ENCODE results near the gene SAMSN1. TPM values are rescaled to one million over a fixed set of nuclear protein-coding genes. Genes with fewer than 3 reads are reported as not detected.

Gene SAMSN1
- total RNA-seq = 5.8 TPM

- DNase-seq = no peak
Observed at GRCh38 chr21:14545906-14546480, at the start of gene SAMSN1. SAMSN1 (minus strand) TSS chr21:14546315; CDS start chr21:14546261, 54 bp downstream.

- DNase-seq = no peak
Observed at GRCh38 chr21:14595449-14595848, 49.3 kb upstream of the SAMSN1 start.

DNA sequence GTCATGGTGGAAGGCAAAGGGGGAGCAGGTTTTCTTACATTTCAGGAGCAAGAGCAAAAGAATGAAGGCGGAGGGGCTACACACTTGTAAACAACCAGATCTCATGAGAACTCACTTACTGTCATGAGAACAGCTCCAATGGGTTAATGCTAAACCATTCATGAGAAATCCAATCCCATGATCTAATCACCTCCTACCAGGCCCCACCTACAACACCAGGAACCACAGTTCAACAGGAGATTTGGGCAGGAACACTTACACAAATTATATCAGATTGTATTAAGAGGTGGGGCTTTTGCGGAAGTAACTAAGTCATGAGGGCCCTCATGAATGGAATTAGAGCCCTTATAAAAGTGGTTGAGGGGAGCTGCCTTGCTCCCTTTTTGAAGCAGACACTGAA lies 48.9 kb upstream of the SAMSN1 start:
- DNase-seq = no peak

DNA sequence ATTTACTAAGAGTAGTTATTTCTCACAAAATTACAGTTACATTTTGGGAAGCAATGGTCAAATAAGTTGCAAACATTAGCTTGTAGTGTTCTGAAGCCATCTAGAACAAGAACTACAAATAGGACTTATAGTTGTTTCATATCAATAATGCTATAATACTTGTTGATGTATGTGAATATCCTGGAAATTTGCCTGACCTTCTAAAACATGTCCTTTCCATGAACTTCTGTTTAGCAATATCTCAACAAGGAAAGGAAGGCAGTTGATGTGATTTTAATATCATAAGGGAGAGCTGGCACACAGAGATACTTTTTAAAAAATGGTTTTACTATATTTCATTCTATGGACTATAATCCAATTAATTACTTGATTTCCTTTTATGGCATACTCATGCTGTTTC lies 47.1 kb upstream of the SAMSN1 start:
- DNase-seq = no peak

- no peak for DNase-seq
Observed at GRCh38 chr21:14592296-14593000, 46.3 kb upstream of the SAMSN1 start.

DNA sequence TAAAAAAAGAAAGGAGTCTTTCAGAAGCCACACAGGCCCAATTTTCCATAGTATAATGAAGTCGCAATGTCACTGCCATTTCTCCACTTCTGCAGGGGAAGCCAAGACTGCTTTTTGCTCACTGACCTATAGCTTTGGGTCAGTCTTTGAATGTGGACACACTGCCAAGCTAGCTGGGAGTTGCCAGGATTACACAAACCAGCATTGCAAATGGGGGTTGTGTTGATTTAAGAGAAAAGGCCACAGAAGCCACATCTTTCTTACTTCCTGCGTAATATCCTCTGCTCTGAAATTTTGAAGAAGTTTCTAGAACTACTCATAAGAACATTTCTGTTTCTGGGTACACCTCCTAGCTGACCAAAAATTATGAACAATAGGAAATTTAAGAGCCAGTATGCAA lies 45.8 kb upstream of the SAMSN1 start:
- DNase-seq = no peak

GRCh38 chr21:14591377-14591776 lies 45.3 kb upstream of the SAMSN1 start:
- DNase-seq = no peak

GRCh38 chr21:14589855-14590563 lies 43.9 kb upstream of the SAMSN1 start:
- DNase-seq = no peak

DNA sequence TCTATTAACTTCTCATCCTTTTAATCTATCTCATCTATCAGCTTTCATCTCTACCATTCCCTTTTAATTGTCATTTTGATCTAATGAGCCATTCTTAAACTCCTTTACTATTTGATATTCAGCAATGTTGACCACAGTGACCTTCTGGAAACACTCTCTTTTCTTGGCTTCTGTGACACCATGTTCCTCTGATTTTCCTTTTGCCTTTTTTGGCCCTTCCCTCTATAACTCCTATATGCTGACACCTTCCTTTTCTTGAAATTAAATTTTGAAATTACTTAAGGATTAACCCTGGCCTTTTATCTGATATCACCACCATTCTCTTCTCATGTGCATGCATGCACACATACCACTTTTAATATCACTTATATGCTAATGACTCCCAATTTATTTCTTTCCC lies 41.2 kb upstream of the SAMSN1 start:
- no peak for DNase-seq

GRCh38 chr21:14585122-14585521 lies 39.0 kb upstream of the SAMSN1 start:
- no peak for DNase-seq

DNA sequence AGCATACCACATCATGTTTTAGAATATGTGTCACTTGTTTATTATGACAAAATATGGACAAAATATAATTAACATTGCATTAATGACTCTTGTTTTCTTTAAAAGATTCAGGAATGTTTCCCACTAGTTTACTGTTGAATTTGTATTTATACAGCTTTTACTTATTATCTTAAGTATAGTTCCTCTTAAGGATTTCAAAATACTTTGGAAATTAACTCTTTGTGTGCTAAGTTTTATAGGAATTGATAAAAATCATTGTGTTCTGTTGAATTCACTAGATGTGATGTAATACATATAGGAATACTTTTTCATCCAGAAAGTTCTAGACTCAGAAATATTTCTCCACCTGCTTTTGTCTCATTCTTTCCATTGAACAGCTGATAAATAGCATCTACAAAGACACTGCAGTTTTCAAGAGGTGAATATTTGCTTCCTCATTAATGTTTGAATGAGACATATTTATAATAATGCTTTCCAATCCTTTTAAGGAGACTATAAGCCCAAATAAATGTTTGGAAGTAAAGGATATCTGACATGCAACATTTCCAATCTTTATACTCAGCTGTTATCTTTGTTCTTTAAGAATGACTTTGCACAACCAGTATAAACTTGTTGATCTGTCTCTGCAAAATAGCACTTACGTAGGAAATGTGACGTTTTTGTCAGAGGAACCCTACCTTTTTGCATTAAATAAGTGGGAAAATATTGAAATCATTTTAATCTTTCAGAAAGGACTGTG lies 38.4 kb upstream of the SAMSN1 start:
- DNase-seq = no peak

GRCh38 chr21:14583629-14584255 lies 37.6 kb upstream of the SAMSN1 start:
- DNase-seq = no peak

- no peak for DNase-seq
Observed at GRCh38 chr21:14582934-14583628, 37.0 kb upstream of the SAMSN1 start.

DNA sequence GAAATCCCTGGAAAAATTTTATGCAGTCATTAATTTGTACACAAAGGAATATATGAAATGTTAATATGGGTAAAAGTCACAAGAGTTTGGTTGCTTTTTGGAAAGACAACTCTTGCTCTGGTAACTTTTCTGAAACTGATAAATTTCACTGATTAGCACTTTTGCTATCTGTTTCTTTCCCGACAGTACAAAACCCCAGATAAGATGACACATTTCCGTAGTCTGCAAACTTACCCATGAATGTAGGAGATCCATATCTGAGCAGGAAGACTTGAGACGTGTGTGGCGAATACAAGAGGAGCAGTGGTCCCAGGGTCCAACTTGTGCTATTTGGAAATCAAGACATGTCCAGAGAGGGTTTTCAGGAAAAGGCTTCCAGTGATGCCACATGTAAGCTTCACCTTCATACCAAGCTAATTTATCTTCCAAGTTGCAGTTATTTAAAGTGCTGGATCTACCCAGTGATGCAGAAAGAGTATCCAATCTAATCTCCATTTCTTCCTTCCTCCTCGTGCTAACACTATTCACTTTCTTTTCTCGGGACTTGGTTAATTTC lies 35.9 kb upstream of the SAMSN1 start:
- no peak for DNase-seq

DNA sequence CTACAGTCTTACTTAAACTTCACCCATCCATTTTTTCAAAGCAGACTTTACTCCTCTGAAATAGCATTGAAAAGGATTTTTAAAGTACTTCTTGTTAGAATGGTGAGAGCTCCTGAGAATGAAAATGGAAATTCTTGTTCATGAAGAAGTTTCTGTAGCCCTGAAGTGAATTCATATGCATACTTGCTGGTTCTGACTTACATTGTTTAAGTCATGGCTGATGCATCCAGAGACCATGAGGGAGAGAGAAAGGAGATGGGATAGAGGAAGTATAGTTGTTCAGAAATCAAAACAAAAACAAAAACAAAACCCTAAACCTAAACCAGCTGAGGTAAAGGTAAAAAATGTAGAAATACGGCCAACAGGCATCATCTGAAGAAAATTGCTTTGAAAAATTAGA lies 27.1 kb upstream of the SAMSN1 start:
- no peak for DNase-seq

DNA sequence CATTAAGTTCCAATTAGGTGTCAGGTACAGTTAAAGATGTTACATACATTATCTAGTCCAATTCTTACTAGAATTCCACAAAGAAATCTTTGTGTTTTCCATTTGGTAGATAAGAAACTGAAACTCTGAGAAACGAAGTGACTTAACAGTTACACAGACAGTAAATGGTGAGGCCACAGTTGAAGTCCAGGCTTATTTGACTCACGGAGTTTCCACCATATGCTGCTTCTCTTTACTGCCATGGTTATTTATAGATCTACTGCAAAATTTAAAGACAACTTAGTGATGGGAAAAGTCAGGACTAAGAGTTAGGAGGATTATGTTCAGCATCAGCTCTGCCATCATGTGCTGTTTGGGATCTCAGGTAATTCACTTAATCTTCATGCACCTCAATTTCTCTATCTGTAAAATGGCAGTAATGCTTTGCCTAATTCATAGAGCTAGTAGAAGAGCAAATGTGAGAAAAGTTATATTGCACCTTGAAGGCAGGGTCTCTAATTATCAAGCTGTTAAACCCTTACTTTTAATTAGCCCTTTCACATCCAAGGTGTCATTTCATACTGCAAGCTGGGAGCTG lies 26.2 kb upstream of the SAMSN1 start:
- no peak for DNase-seq

DNA sequence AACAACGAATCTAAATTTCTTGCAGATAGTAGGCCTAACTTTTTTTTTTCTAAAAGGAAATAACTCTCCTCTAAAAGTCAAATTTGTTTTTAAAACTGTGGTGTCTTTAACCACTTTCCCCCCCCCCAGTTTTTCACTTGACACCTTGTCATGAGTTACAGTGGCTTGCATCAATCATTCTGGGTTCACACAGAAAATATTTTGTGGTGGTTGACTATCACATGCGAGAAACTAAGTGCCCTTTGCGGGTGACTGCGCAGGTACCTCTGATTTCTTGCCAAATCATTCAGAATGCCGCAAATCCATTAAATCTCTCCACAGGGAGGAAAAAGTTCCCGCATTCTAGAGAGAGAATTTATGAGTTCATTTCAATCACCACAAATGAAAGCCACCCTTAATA lies 23.8 kb upstream of the SAMSN1 start:
- DNase-seq = no peak

DNA sequence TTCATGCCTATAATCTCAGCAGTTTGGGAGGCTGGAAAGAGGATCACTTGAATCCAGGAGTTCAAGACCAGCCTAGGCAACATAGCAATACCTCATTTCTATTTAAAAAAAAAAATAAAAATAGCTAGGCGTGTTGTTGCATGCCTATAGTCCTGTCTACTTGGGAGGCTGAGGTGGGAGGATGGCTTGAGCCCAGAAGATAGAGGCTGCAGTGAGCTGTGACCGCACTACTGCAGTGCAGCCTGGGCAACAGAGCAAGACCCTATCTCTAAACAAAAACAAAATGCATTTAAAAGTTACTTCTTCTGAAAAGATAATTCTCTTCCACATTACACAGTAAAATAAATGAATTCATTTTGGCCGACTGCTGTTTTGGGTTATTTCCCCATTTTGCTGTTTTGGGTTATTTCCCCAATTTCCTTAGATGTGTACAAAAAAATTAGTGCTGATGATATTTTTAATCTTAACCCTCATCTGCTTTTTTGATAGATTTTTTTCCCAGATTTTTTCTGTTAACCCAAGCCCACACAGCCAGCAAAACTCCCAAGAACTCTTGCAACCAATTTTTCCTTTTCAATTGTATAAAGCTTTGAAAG lies 23.0 kb upstream of the SAMSN1 start:
- DNase-seq = no peak

GRCh38 chr21:14567331-14568279 lies 21.5 kb upstream of the SAMSN1 start:
- no peak for DNase-seq

DNA sequence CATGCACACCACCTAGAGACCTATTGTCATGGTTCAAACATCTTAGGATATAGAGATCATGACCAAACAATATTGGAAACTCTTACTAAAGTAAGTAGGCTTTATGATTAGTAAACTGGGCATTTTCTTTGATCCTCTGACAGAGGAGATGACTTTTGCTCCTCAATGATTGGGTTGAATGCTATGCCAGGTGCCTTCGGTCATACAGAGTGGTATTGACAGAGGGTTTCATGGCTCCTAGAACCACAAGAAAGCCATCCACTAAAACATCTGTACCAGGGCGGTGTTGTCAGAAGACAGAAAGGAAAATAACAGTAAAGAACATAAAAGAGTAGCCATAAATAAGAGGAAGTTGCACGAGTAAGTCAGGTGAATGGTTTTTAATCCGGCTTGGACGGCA lies 20.8 kb upstream of the SAMSN1 start:
- no peak for DNase-seq
